K562 (cell line): ENCODE results near the gene PPP1R10. TPM values are rescaled to one million over a fixed set of nuclear protein-coding genes. Genes with fewer than 3 reads are reported as not detected.
"Not testable (repeated sequence)": the region's sequence is repeated elsewhere in the genome, so short reads cannot be mapped to it uniquely, and the experiment has no call there.

Experiments
- ATAC-seq: fragments of 200-7000 bp; cut with Tn5 transposase; 3 replicates; pipeline ENCODE4 v1.9.1; 2020; ENCODE audit warnings: moderate library complexity
- BruUV-seq: library from RNA; stranded (reverse); fragments of 400-500 nt; replicated peaks from 2 replicates; lab custom pipeline; 2021; lab: Mats Ljungman, UMichigan
- CTCF ChIA-PET: fragments of 300-600 bp; formaldehyde crosslinking; extraction: SDS; loops from one replicate; lab custom pipeline; 2021; ENCODE audit warnings: low intra/inter-chr PET ratio; lab: Yijun Ruan, JAX
- POLR2A ChIA-PET: fragments of 300-600, 350-650 bp; sonication (Branson Sonifier 250); formaldehyde crosslinking; extraction: SDS; loops from one replicate; lab custom pipeline; 2021; ENCODE audit warnings: antibody characterized with exemption, inconsistent platforms; lab: Yijun Ruan, JAX
- DNase-seq, 4 experiments: peaks; one replicate each; pipeline versions ENCODE4 v3.0.0 to v3.0.0-alpha.2; 2011 to 2018; ENCODE audit warnings: low spot score in 3 of 4, mixed read lengths in 3 of 4; ENCODE audit errors: extremely low read depth in 1 of 4
- FAIRE-seq: peaks from 2 replicates; lab custom pipeline; 2011; peaks lifted over from hg19 to GRCh38; lab: Jason Lieb, UNC
- H2AFZ ChIP-seq: 2 replicates; pipeline ENCODE4 v1.6.0; 2011; ENCODE audit warnings: low read depth, low read length, control low read depth, inconsistent platforms
- H3K27ac ChIP-seq: fragments of 200-600 bp; 3 replicates; pipeline ENCODE4 v1.8.0; 2011; ENCODE audit warnings: low read depth, mild to moderate bottlenecking, control low read depth, inconsistent platforms, low read length, moderate library complexity, mixed read lengths; ENCODE audit errors: extremely low read depth
- H3K27me3 ChIP-seq, 2 experiments: fragments of 300-600 bp in 1 of 2; 2 replicates in 1 of 2; 3 replicates in 1 of 2; pipeline versions ENCODE4 v1.6.0 to v1.8.0; 2011; ENCODE audit warnings: inconsistent platforms in 2 of 2, low read length in 2 of 2, mild to moderate bottlenecking in 1 of 2, mixed read lengths in 1 of 2, moderate library complexity in 1 of 2; ENCODE audit not compliant: control insufficient read depth in 2 of 2, insufficient read depth in 2 of 2
- H3K36me3 ChIP-seq: fragments of 300-600 bp; 3 replicates; pipeline ENCODE4 v1.8.0; 2011; ENCODE audit warnings: mild to moderate bottlenecking, low read length, inconsistent platforms; ENCODE audit not compliant: control insufficient read depth, insufficient read depth
- H3K4me1 ChIP-seq, 2 experiments: fragments of 200-600 bp in 1 of 2; replicated peaks in 1 of 2; 2 replicates in 1 of 2; 3 replicates in 1 of 2; pipeline versions ENCODE4 v1.5.1 to v1.8.0; 2011; ENCODE audit warnings: inconsistent platforms in 2 of 2, low read length in 2 of 2, mild to moderate bottlenecking in 1 of 2, mixed read lengths in 1 of 2, moderate library complexity in 1 of 2; ENCODE audit not compliant: control insufficient read depth in 2 of 2, insufficient read depth in 2 of 2
- H3K4me2 ChIP-seq: 2 replicates; pipeline ENCODE4 v1.6.1; 2011; ENCODE audit warnings: low read length, control low read depth, inconsistent platforms, mixed read lengths; ENCODE audit not compliant: insufficient read depth
- H3K4me3 ChIP-seq: fragments of 200-600 bp; sonication (generic), shearing (Covaris generic); 2 replicates; pipeline ENCODE4 v1.5.1; 2016; ENCODE audit warnings: control low read depth, inconsistent platforms
- H3K79me2 ChIP-seq: fragments of 200-600 bp; 3 replicates; pipeline ENCODE4 v1.8.0; 2011; ENCODE audit warnings: low read length, inconsistent platforms; ENCODE audit not compliant: control insufficient read depth, insufficient read depth
- H3K9ac ChIP-seq, 2 experiments: 2 replicates each; pipeline versions ENCODE4 v1.6.0 to v1.6.1; 2011; ENCODE audit warnings: low read depth in 2 of 2, low read length in 2 of 2, control low read depth in 1 of 2, inconsistent platforms in 1 of 2, mild to moderate bottlenecking in 1 of 2, mixed read lengths in 1 of 2; ENCODE audit not compliant: insufficient read depth in 1 of 2
- H3K9me1 ChIP-seq: one replicate; pipeline ENCODE4 v1.6.0; 2011; ENCODE audit warnings: inconsistent platforms, mild to moderate bottlenecking, low read length, moderate library complexity; ENCODE audit not compliant: control insufficient read depth, insufficient read depth
- H3K9me3 ChIP-seq: replicated peaks from 2 replicates; pipeline ENCODE4 v1.5.1; 2011; ENCODE audit warnings: low read depth, low read length, inconsistent platforms; ENCODE audit not compliant: control insufficient read depth, insufficient read depth
- H4K20me1 ChIP-seq: replicated peaks from 2 replicates; pipeline ENCODE4 v1.6.1; 2011; ENCODE audit warnings: low read length, inconsistent platforms, mixed read lengths; ENCODE audit not compliant: control insufficient read depth, insufficient read depth
- ATF1 ChIP-seq, 2 experiments: fragments of 450-650 bp in 1 of 2; IDR thresholded peaks; 2 replicates each; pipeline ENCODE4 v1.6.1; 2016; ENCODE audit warnings: missing compliant biosample characterization in 1 of 2, missing genetic modification characterization in 1 of 2
- EGR1 ChIP-seq: fragments of 450-650 bp; conservative IDR thresholded peaks from 2 replicates; pipeline ENCODE4 v1.6.1; 2017; ENCODE audit warnings: mild to moderate bottlenecking
- ILF3 ChIP-seq: fragments of 450-650 bp; IDR thresholded peaks from 2 replicates; pipeline ENCODE4 v1.6.1; 2018; ENCODE audit warnings: antibody characterized with exemption, mild to moderate bottlenecking, moderate library complexity, borderline replicate concordance
- JUND ChIP-seq, 2 experiments: IDR thresholded peaks; 2 replicates in 1 of 2; 3 replicates in 1 of 2; pipeline ENCODE4 v1.6.1; 2011; ENCODE audit warnings: borderline replicate concordance in 2 of 2, low read depth in 2 of 2, low read length in 2 of 2, improper control_type of control experiment in 1 of 2, missing biosample characterization in 1 of 2, missing genetic modification characterization in 1 of 2, missing genetic modification reagents in 1 of 2
- MTA3 ChIP-seq: fragments of 450-650 bp; formaldehyde crosslinking; IDR thresholded peaks from 2 replicates; pipeline ENCODE4 v1.6.1; 2017; ENCODE audit warnings: mild to moderate bottlenecking, borderline replicate concordance
- MYNN ChIP-seq, 2 experiments: sonication (generic); formaldehyde crosslinking in 1 of 2; IDR thresholded peaks; 2 replicates each; pipeline versions ENCODE4 v1.5.0 to v1.6.1; 2016 to 2020; ENCODE audit warnings: antibody characterized with exemption in 1 of 2, missing genetic modification reagents in 1 of 2
- POLR2B ChIP-seq: fragments of 450-650 bp; IDR thresholded peaks from 2 replicates; pipeline ENCODE4 v1.6.1; 2018; ENCODE audit warnings: low read depth; ENCODE audit not compliant: partially characterized antibody
- SOX6 ChIP-seq: fragments of 450-650 bp; IDR thresholded peaks from 2 replicates; pipeline ENCODE4 v1.6.1; 2014; ENCODE audit warnings: mild to moderate bottlenecking
- TCF7 ChIP-seq: sonication (generic); IDR thresholded peaks from 2 replicates; pipeline ENCODE4 v1.6.1; 2016; ENCODE audit warnings: antibody characterized with exemption, borderline replicate concordance
- WGBS: fragments of 100-300 bp; shearing (Covaris generic); methylation state at CpG from one replicate; pipeline ENCODE4 v1.1.6; 2016; ENCODE audit warnings: low coverage, mixed read lengths; ENCODE audit not compliant: insufficient coverage; ENCODE audit errors: missing lambda C conversion rate; 5-methylcytosine and 5-hydroxymethylcytosine counted together
- in situ Hi-C: fragments of 300-500 bp; cut with MboI; formaldehyde crosslinking; loops from 4 replicates; pipeline ENCODE4 v1.15.0; 2018; ENCODE audit warnings: inconsistent platforms, mixed read lengths
- intact Hi-C: fragments of 100-400 bp; cut with micrococcal nuclease; formaldehyde crosslinking; loops from 2 replicates; pipeline ENCODE4 v1.14.2; 2022
- polyA plus RNA-seq, 8 experiments: library from polyadenylated mRNA; depleted of rRNA in 4 of 8; stranded (reverse) in 5 of 8; unstranded in 3 of 8; fragments of >200 nt; fragmentation: Nextera tagmentation in 2 of 8; fragmentation: Illumina TruSeq in 1 of 8; extraction: Ambion mirVana in 2 of 8; extraction: Trizol in 1 of 8; gene quantifications; 2 replicates each; pipeline versions ENCODE4 v1.2.1 to v1.2.3, GENCODE V29; 2011 to 2014; ENCODE audit warnings: inconsistent platforms in 1 of 8, missing spikeins in 1 of 8
- total RNA-seq, 7 experiments: library from RNA; depleted of rRNA in 6 of 7; stranded (reverse); fragments of >200 nt in 6 of 7; fragmentation: Illumina TruSeq in 2 of 7; extraction: Trizol in 2 of 7; gene quantifications; 2 replicates each; pipeline versions ENCODE4 v1.2.1 to v1.2.3, GENCODE V29; 2011 to 2021; ENCODE audit warnings: low replicate concordance in 1 of 7
- TF ChIP-seq, protein P1 (sequence below), 3 experiments: IDR thresholded peaks in 2 of 3; conservative IDR thresholded peaks in 1 of 3; 2 replicates each; pipeline ENCODE4 v1.5.1; 2011 to 2012; ENCODE audit warnings: low read length in 3 of 3, mild to moderate bottlenecking in 3 of 3, control low read depth in 2 of 3, improper control_type of control experiment in 1 of 3, inconsistent platforms in 1 of 3, low read depth in 1 of 3, mixed read lengths in 1 of 3, moderate library complexity in 1 of 3; ENCODE audit not compliant: insufficient read depth in 2 of 3
- TF ChIP-seq, protein P2 (sequence below): fragments of 450-650 bp; IDR thresholded peaks from 2 replicates; pipeline ENCODE4 v1.7.1; 2018; ENCODE audit warnings: mild to moderate bottlenecking, low read depth; ENCODE audit not compliant: partially characterized antibody
- TF ChIP-seq, protein P3 (sequence below), 2 experiments: fragments of 450-650 bp; IDR thresholded peaks; 2 replicates each; pipeline ENCODE4 v1.6.1; 2016

The PPP1R10 gene
- total and polyA plus RNA-seq, 9 of the 15 experiments (the other 6 are each of a cell fraction or from before 2014, with no cell fraction given), result 14.1 to 65.5 (median 32.6) TPM

DNA sequence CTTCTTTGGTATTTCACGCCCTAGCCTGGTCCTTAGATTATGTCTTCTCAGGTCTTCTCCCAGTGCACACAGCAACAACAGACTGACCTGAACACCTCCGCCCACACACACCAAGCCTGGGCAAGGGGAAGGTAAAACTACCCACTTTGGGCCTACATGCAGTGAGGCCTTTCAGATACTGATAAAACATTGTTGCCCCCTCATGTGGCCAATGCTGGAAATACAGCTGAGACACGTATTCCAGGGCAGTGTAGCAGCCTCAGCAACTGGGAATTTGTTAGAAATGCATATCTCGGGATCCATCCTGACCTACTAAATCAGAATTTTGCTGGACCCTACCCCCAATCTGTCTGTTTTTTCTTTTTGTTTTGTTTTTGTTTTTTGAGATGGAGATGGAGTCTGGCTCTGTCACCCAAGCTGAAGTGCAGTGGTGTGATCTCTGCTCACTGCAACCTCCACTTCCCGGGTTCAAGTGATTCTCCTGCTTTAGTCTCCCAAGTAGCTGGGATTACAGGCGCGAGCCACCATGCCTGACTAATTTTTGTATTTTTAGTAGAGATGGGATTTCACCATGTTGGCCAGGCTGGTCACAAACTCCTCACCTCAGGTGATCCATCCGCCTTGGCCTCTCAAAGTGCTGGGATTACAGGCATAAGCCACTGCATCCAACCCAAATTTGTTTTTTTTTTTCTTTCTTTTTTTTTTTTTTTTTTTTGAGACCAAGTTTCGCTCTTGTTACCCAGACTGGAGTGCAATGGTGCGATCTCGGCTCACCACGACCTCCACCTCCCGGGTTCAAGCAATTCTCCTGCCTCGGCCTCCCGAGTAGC lies 19.5 kb downstream of the PPP1R10 start:
- H2AFZ ChIP-seq; H3K9ac ChIP-seq; H3K9me3 ChIP-seq; H3K9me1 ChIP-seq; H4K20me1 ChIP-seq; H3K4me3 ChIP-seq; H3K27ac ChIP-seq; H3K4me2 ChIP-seq; BruUV-seq; H3K79me2 ChIP-seq; H3K27me3 ChIP-seq; TF ChIP-seq ATF1 (CRISPR knock-in tag; IDR thresholded peaks at IDR 0.05); JUND (tag; IDR thresholded peaks at IDR 0.05; ENCODE audit: borderline replicate concordance, low read depth, low read length); MYNN (CRISPR knock-in tag; IDR thresholded peaks at IDR 0.05): not testable (repeated sequence)
- POLR2A ChIA-PET, result interaction anchor here (0.6 to 13.5 kb wide), 19 partner anchors 9 to 120 kb away, joined by 3 to 310 read pairs (median 5); partner anchors contain the start of genes ABCF1, DHX16, MDC1 and MRPS18B
- peaks cover 4 to 11% of the 10 kb centered on the region in 2 experiments; a peak in 4 of 5 replicates for H3K4me1 ChIP-seq
- in situ Hi-C loops, result loop anchor here (5.0 kb wide), 1 partner anchor 105 kb away; no protein-coding TSS in a partner anchor
- DNase-seq, result peak; percentile 73 to 90 (median 77)
- WGBS, result 54% methylated on average over 11 of the region's 15 CpGs
- peak; percentile 94 for FAIRE-seq
- ATAC-seq, result peak; percentile 91
- CTCF ChIA-PET, result interaction anchor here (0.8 to 1.8 kb wide), 4 partner anchors 8 to 116 kb away, joined by 3 to 17 read pairs (median 8); no protein-coding TSS in a partner anchor
- intact Hi-C loops, result loop anchor here (1.0 kb wide), 2 partner anchors 56 to 114 kb away; no protein-coding TSS in a partner anchor
- H3K36me3 ChIP-seq, result peaks cover 67% of the 10 kb centered on the region
- TF ChIP-seq MTA3 (peak; percentile 59; the same call in 1 of the 2 replicates), SOX6 (0 out of 2 replicates have a peak, but pooled peaks have one; percentile 21), TCF7 (0 out of 2 replicates have a peak, but pooled peaks have one; percentile 16), ATF1 (tag; IDR thresholded peaks at IDR 0.05) (peak; percentile 25; the same call in 1 of the 2 replicates), EGR1 (peak; percentile 85), ILF3 (0 out of 2 replicates have a peak, but pooled peaks have one; percentile 16), JUND (IDR thresholded peaks at IDR 0.05; ENCODE audit: borderline replicate concordance, low read depth, low read length) (0 out of 2 replicates have a peak, but pooled peaks have one; percentile 10), MYNN (IDR thresholded peaks at IDR 0.05) (peak; percentile 61), POLR2B (peak; percentile 53)
- TF ChIP-seq, protein P1, sequence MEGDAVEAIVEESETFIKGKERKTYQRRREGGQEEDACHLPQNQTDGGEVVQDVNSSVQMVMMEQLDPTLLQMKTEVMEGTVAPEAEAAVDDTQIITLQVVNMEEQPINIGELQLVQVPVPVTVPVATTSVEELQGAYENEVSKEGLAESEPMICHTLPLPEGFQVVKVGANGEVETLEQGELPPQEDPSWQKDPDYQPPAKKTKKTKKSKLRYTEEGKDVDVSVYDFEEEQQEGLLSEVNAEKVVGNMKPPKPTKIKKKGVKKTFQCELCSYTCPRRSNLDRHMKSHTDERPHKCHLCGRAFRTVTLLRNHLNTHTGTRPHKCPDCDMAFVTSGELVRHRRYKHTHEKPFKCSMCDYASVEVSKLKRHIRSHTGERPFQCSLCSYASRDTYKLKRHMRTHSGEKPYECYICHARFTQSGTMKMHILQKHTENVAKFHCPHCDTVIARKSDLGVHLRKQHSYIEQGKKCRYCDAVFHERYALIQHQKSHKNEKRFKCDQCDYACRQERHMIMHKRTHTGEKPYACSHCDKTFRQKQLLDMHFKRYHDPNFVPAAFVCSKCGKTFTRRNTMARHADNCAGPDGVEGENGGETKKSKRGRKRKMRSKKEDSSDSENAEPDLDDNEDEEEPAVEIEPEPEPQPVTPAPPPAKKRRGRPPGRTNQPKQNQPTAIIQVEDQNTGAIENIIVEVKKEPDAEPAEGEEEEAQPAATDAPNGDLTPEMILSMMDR (IDR thresholded peaks at IDR 0.05 in 2 of 3, conservative IDR thresholded peaks at IDR 0.05 in 1 of 3; ENCODE audit: insufficient read depth in 2 of 3, low read depth in 1 of 3, low read length in 3 of 3), result peak; percentile 85 to 92 (median 90)
- TF ChIP-seq, protein P2, sequence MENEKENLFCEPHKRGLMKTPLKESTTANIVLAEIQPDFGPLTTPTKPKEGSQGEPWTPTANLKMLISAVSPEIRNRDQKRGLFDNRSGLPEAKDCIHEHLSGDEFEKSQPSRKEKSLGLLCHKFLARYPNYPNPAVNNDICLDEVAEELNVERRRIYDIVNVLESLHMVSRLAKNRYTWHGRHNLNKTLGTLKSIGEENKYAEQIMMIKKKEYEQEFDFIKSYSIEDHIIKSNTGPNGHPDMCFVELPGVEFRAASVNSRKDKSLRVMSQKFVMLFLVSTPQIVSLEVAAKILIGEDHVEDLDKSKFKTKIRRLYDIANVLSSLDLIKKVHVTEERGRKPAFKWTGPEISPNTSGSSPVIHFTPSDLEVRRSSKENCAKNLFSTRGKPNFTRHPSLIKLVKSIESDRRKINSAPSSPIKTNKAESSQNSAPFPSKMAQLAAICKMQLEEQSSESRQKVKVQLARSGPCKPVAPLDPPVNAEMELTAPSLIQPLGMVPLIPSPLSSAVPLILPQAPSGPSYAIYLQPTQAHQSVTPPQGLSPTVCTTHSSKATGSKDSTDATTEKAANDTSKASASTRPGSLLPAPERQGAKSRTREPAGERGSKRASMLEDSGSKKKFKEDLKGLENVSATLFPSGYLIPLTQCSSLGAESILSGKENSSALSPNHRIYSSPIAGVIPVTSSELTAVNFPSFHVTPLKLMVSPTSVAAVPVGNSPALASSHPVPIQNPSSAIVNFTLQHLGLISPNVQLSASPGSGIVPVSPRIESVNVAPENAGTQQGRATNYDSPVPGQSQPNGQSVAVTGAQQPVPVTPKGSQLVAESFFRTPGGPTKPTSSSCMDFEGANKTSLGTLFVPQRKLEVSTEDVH, result peak; percentile 71
- TF ChIP-seq, protein P3, sequence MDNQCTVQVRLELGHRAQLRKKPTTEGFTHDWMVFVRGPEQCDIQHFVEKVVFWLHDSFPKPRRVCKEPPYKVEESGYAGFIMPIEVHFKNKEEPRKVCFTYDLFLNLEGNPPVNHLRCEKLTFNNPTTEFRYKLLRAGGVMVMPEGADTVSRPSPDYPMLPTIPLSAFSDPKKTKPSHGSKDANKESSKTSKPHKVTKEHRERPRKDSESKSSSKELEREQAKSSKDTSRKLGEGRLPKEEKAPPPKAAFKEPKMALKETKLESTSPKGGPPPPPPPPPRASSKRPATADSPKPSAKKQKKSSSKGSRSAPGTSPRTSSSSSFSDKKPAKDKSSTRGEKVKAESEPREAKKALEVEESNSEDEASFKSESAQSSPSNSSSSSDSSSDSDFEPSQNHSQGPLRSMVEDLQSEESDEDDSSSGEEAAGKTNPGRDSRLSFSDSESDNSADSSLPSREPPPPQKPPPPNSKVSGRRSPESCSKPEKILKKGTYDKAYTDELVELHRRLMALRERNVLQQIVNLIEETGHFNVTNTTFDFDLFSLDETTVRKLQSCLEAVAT (IDR thresholded peaks at IDR 0.05), result peak; percentile 38 to 54; a peak in 2 of 4 replicates
